ENCODE results near the gene IL13RA2. TPM values are rescaled to one million over a fixed set of nuclear protein-coding genes. Genes with fewer than 3 reads are reported as not detected.

IL13RA2 gene
- total and polyA plus RNA-seq, 2 donors (not counting 3 experiments of a cell fraction or from before 2014, with no cell fraction given): not detected

DNA sequence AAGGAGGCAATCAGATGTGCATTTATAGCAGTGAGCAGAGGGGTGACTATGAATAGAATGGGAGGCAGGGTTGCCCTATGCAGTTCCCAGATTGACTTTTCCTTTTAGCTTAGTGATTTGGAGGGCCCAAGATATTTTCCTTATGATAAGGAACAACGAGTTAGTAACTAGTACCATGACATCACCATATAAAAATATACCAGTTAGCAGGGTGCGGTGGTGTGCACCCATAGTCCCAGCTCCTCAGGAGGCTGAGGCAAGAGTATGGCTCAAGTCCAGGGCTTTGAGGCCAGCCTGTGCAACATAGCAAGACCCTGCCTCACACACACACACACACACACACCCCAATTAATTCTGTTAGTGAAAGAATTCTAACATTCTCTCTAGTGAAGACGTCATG is 53.0 kb downstream of the IL13RA2 start:
- H3K79me2 ChIP-seq (ENCODE audit: control insufficient read depth, insufficient read depth, low read length): no peaks in the 10 kb centered on the region
- no peak for DNase-seq (ENCODE audit: low read depth, low spot score)
- no peak overlapping the region for H2AFZ ChIP-seq (ENCODE audit: low read depth, low read length)
- no TSS peak for BruUV-seq (replicated peaks)
- TF ChIP-seq GATA2 (IDR thresholded peaks at IDR 0.05; ENCODE audit: insufficient read depth, insufficient read length, low read depth, low read length) (no peak), POLR2AphosphoS5 (IDR thresholded peaks at IDR 0.05; ENCODE audit: insufficient read depth, low read depth, low read length) (no peak), POLR2A (IDR thresholded peaks at IDR 0.05; ENCODE audit: low read depth, low read length) (no peak), JUN (IDR thresholded peaks at IDR 0.05; ENCODE audit: borderline replicate concordance, insufficient read depth, insufficient read length, low read depth) (no peak), FOS (IDR thresholded peaks at IDR 0.05; ENCODE audit: borderline replicate concordance, insufficient read depth, low read length) (no peak), EZH2 (IDR thresholded peaks at IDR 0.05; ENCODE audit: borderline replicate concordance, low read depth, low read length, severe bottlenecking) (no peak), MYC (IDR thresholded peaks at IDR 0.05; ENCODE audit: low read depth, low read length) (no peak)
- TF ChIP-seq, protein P1, sequence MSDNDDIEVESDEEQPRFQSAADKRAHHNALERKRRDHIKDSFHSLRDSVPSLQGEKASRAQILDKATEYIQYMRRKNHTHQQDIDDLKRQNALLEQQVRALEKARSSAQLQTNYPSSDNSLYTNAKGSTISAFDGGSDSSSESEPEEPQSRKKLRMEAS (IDR thresholded peaks at IDR 0.05; ENCODE audit: insufficient read depth, insufficient read length): no peak
- TF ChIP-seq, protein P2, sequence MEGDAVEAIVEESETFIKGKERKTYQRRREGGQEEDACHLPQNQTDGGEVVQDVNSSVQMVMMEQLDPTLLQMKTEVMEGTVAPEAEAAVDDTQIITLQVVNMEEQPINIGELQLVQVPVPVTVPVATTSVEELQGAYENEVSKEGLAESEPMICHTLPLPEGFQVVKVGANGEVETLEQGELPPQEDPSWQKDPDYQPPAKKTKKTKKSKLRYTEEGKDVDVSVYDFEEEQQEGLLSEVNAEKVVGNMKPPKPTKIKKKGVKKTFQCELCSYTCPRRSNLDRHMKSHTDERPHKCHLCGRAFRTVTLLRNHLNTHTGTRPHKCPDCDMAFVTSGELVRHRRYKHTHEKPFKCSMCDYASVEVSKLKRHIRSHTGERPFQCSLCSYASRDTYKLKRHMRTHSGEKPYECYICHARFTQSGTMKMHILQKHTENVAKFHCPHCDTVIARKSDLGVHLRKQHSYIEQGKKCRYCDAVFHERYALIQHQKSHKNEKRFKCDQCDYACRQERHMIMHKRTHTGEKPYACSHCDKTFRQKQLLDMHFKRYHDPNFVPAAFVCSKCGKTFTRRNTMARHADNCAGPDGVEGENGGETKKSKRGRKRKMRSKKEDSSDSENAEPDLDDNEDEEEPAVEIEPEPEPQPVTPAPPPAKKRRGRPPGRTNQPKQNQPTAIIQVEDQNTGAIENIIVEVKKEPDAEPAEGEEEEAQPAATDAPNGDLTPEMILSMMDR (IDR thresholded peaks at IDR 0.05; ENCODE audit: extremely low read depth in 1 of 2, insufficient read depth in 1 of 2, low read depth in 1 of 2, low read length in 2 of 2): no peak
- POLR2A ChIA-PET: no interaction called here
- dilution Hi-C loops (cut with MboI; ENCODE audit: extremely low pct_ligation_motif_present, low sequenced_read_pairs): no loop called here
- H3K9me1 ChIP-seq (replicated peaks; ENCODE audit: control insufficient read depth, extremely low read depth, insufficient read depth, low read length): no peaks in the 10 kb centered on the region
- H3K27ac ChIP-seq (ENCODE audit: insufficient read depth, low read depth, low read length): no peak overlapping the region
- H3K4me2 ChIP-seq (ENCODE audit: insufficient read depth, low read length): no peak overlapping the region
- H3K4me1 ChIP-seq (ENCODE audit: control insufficient read depth, extremely low read depth, insufficient read depth, low read length): no peaks in the 10 kb centered on the region
- no peaks in the 10 kb centered on the region for H3K27me3 ChIP-seq (ENCODE audit: control insufficient read depth in 2 of 2, insufficient read depth in 2 of 2, low read length in 2 of 2)
- intact Hi-C loops (cut with micrococcal nuclease): no loop called here
- H3K4me3 ChIP-seq (replicated peaks in 1 of 3; ENCODE audit: insufficient read depth in 1 of 3, low read depth in 1 of 3, low read length in 3 of 3): no peak overlapping the region
- H3K9me3 ChIP-seq (replicated peaks; ENCODE audit: control insufficient read depth, insufficient read depth, low read length): no peaks in the 10 kb centered on the region
- no peak overlapping the region for H3K9ac ChIP-seq (replicated peaks; ENCODE audit: extremely low read depth, insufficient read depth, low read length)
- no peaks in the 10 kb centered on the region for H4K20me1 ChIP-seq (replicated peaks; ENCODE audit: control insufficient read depth, extremely low read depth, insufficient read depth, low read length)
- no peaks in the 10 kb centered on the region for H3K36me3 ChIP-seq (ENCODE audit: control insufficient read depth in 2 of 2, extremely low read depth in 1 of 2, insufficient read depth in 2 of 2, low read length in 2 of 2)
- no peak for FAIRE-seq
- CTCF ChIA-PET: no interaction called here

Measured in endothelial cell of umbilical vein (primary cell).